Stimulated activated CD8-positive, alpha-beta memory T cell treated with anti-CD3 and anti-CD28 coated beads, Interleukin-12 subunit alpha, Interleukin-12 subunit beta, amount 100 ng/mL, for 1 hour (primary cell): ENCODE results near the gene SPARCL1.
"Not testable (repeated sequence)": the region's sequence is repeated elsewhere in the genome, so short reads cannot be mapped to it uniquely, and the experiment has no call there.

Source experiments
- DNase-seq: peaks from one replicate; pipeline ENCODE4 v3.0.0-alpha.2; 2020; ENCODE audit warnings: low read depth

Gene SPARCL1, protein sequence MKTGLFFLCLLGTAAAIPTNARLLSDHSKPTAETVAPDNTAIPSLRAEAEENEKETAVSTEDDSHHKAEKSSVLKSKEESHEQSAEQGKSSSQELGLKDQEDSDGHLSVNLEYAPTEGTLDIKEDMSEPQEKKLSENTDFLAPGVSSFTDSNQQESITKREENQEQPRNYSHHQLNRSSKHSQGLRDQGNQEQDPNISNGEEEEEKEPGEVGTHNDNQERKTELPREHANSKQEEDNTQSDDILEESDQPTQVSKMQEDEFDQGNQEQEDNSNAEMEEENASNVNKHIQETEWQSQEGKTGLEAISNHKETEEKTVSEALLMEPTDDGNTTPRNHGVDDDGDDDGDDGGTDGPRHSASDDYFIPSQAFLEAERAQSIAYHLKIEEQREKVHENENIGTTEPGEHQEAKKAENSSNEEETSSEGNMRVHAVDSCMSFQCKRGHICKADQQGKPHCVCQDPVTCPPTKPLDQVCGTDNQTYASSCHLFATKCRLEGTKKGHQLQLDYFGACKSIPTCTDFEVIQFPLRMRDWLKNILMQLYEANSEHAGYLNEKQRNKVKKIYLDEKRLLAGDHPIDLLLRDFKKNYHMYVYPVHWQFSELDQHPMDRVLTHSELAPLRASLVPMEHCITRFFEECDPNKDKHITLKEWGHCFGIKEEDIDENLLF

DNA sequence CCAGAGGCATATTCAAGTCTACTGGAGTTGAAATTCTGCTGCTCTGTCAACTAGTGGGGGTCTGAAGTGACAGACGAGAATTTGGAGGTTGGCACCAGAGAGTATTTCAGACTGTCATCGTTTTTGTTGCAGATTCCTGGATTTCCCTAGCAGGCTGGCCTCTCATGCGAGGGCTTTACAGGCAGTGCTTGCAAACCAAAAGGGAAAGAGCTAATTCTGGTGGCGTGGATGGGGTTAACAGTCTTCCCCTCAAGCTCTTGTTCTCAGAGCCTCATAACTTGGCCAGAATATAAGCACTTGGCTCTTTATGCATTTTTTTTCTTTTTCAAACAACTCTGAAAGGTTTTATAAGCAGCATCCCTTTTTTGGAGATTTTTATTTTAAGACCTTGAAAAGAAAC is at the start of gene SPARCL1:
Gene SPARCL1, minus strand, starts transcription at position 190 of the 400 bp plus-strand sequence. CDS start 29,802 bp downstream, outside the sequence.
- no peak for DNase-seq

DNA sequence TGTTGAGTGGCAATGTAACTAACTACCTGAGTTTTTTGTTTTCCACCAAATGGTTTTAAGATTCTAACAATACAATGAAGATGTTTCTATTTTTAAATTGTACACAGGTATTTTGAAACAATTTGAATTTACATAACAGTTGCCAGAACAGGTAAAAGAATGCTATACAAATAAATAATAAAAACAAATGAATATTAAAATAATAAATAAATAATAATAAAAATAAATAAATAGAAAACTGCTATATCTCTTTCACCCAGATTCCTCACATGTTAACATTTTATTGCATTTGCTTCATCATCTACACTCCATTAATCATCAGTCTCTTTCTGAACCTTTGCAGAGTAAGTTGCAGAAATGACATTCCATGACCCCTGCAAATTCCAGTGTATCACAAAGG is 46.8 kb upstream of the SPARCL1 start:
- no peak for DNase-seq

DNA sequence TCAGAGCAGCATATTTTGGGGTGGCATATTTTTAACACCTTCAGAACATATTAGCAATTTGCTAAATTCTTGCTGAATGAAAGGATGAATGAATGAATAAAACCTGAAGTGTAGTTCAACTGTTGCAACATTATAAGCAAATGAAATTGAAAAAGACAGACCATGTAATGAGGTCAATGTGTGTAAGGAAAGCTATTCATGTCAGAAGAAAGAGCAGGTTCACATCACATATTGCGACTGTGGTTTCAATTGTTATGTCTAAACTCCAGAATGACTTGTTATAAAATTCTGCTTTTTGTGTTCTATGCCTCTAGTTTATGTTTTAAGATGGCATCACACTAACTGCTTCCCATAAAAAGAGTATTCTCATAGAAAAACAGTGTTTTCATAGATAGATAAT is 46.2 kb upstream of the SPARCL1 start:
- no peak for DNase-seq

DNA sequence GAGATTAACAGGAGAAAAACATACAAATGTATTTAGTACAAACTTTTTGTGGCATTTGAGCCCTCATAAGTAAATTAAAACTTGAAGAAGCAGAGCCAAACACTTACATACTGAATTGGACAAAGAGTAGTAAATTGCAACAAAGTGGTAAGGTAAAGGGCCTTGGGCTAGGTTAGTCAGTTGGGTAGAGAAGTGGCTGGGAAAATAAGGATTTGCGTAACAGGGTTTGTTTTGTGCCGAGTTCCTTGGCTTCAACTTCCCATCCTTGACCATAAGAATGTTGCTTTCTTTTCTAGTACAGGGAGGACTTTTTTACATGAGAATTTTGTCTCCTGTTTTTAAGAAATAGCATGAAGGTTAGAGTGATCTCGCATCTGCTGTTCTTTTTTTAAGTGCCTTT is 45.8 kb upstream of the SPARCL1 start:
- DNase-seq = no peak

DNA sequence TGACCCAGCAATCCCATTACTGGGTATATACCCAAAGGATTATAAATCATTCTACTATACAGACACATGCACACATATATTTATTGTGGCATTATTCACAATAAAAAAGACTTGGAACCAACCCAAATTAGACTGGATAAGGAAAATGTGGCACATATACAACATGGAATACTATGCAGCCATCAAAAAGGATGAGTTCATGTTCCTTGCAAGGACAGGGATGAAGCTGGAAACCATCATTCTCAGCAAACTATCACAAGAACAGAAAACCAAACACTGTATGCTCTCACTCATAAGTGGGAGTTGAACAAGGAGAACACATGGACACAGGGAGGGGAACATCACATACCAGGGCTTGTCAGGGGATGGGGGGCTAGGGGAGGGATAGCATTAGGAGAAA is 45.2 kb upstream of the SPARCL1 start:
- DNase-seq = not testable (repeated sequence)

DNA sequence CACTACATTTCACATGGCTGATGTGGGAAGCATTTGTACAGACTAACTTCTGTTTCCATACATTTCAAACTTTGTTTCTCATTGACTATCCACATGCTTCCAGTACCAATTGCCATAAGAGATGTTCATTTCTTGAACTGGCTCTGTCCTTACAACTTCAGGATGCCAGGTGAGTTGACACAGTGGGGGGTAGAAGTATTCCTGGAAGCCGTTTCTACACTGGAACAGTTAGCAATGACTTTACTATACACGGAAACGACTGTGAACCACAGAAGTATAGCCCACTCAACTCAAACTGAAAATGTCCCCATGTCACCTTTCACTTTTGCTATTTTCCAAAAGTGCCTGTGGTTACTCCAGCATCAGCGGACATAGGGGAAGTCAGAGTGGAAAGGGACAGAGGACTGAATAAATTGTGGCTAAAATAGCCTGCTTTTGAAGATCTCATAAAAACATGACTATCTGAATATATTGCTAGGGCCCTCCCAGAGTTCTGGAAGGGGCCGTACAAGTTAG is 41.2 kb upstream of the SPARCL1 start:
- DNase-seq = no peak

DNA sequence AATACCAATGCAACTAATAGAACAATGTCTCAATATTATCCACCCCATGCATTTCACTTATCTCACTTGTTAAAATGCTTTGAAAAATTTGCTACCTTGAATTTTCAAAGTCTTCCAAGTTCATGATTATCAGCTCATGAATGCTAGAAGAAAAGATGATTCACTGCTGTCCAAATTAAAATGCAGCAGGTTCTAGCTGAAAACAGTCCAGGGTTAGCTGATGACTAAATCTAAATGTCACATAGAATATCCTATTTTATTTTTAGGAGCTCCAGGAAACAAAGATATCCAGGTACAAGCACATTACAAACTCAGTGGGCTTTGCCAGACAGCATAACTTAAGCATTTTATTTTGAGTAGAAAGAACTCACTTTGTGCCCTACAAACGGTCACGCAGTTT is 38.0 kb upstream of the SPARCL1 start:
- DNase-seq = no peak

DNA sequence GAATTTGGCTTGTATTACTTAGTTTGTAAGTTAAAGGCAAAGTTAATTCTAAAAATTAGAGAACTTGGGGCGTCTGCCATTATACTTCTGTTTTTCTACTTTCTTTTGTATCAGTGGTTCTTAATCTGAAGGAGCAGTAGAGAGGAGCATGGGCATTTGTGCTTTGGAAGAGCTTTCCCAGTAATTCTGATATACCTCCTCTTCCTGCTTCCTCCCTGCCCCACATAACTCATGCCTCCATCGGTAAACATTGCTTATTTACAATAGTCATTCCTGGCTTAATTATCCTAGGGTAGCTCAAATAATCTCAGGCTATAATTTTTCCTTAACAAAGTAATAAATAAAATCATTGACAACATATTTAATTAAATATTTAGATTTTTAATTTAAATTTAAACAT is 37.1 kb upstream of the SPARCL1 start:
- no peak for DNase-seq

DNA sequence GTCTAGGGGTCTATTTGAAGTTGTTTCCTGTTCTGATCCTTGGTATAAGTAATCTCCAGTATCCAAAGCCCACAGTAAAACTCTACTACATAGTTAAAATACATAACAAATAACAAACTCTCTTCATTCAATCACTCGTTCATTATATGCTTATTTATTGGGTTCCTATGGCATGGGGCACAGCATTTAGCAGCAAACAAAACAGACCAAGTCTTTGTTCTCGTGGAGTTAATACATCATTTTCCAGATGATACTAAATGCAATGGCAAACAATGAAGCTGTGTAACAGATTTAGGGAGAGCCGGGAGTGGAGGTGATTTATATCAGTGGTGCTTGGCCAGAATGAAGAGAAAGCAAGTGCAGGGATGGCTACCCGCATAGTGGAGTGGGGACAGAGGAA is 36.6 kb upstream of the SPARCL1 start:
- DNase-seq = no peak

DNA sequence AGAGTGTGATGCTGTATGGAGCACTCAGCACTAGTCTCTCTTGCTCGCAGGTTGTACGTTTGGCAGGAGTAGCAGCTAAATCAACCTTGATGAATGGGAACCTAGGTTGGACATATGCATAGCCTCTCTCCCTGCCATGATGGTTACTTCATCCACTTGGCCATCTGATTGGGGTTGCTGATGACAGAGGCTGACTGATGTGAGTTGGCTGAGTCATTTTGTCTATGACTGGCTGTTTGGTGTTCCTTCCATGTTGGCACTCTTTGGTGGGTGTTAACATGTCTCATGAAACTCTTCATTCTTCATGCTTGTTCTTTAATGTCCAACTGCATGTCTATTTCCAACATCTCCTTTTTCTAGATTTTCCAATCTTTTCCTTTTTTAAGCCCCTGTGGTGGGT is 31.6 kb upstream of the SPARCL1 start:
- no peak for DNase-seq

DNA sequence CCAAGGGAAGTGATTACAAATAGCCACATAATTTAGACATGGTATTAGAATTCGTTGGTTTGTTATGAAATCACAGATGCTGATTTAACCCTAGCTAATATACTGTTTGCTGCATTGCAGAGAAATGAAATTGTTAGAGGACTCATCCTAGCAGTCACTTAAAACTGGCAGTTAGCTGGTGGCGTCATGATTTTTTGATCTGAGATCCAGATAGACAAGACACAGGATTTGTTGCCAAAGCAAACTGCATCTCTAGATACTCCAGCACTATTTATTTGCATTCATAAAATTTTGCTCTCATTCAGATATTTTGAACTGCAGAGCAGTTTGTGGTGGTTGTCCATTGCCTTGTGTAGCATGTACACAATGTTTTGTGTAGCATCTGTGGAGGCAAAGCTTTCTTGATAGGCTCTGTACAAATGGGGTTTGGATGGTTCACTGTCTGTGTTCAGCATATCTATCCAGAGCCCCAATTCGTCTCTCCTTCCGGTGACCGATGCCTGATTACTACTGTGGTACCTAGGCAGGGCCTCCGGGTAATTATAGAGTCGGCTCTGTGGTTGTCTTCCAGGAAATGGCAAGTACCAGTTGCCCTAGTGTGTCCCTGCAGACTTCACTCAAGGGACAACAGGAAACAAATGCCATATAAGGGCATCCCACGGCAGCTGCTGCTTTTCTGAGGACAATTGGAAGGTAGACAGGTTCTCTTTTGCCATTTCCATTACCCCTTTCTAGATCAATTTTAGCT is 30.1 kb upstream of the SPARCL1 start:
- DNase-seq = peak; percentile 8

DNA sequence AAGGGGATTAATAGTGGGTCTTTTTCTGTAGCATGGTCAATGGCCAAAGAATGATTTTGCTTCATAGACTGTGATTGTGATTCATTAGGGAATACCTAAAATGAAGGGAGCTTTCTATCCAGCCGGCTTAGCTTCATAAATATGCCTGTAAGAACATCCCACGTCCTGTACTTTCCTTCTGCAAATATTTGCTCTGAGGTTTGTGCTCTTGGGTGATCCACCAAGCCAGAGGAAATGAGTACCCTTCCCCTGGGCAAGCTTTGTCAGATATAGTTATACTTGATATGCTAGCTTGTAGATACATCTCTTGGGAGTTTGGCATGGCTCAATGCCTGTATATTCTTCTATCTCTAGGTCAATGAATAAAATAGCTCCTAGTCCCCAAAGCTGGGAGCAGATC is 28.2 kb upstream of the SPARCL1 start:
- no peak for DNase-seq

DNA sequence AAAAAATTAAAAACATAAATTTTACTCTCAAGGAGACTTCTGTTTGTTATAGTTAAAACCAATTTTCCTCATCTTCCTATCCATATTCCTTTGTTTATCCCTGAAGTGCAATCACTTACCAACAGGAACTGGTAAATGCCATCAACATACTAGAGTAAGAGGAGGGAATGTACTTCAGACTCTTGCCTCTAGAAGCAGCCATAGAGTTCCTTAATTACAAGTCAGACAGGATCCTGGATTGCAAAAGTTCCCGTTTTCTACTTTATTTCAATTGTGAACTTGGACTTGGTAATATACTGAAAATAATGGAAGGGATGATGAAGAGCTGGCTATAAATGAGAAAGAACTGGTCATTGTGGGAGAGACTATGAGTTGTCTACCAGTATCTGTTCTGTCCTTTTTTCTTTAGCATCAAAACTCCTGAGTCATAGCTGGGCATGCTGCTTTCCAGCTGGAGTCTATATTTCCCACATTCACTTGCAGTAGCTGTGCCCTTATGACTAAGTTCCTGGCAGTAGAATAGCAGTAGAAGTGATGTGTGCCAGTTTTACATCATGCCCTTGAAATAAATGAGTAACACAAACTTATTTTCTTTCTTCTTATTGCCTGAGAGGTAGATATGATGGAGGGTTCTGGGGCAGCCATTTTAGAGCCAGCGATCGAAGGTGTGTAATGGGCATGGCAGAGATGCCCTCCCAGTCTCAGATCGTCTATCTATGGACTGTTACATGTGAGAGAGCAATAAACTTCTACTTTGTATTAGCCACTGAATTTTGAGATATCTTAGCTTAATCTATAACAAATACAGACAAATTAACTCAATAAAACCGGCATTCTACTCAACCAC is 26.8 kb upstream of the SPARCL1 start:
- no peak for DNase-seq

DNA sequence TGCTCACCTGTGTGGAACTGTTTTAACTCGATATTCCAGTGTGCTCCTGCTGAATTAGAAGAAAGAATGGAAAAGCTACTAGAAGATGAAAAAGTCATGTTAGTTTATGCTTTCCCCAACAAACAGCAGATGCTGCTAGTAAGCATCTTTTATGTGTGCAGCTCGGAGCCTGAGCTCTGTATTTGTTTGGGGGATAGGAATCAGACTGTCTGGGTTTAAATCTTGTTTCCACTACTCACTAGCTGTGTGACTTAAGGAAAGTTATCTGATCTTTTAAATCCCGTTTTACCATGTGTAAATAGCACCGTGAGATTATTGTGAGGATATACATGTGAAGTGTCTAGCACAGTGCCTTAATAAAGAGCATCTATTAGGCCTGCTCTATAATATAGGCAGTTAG is 24.0 kb upstream of the SPARCL1 start:
- DNase-seq = no peak

DNA sequence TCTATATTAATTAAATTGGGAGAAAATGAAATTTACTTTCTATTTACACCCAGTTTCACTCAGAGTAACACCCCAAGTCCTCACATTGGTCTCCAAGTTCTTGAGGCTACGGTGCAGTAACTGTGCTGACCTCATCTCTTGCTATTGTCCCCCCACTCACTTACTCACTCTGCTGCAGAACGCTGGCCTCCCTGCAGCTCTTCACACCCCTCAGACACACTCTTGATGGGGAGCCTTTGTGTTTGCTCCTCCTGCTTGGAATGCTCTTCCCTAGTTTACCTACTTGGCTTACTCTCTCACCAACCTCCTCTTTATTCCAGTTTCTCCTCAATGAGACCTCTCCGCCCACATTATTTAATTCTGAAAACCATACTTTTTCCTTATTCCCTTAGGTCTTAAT is 22.2 kb upstream of the SPARCL1 start:
- no peak for DNase-seq

DNA sequence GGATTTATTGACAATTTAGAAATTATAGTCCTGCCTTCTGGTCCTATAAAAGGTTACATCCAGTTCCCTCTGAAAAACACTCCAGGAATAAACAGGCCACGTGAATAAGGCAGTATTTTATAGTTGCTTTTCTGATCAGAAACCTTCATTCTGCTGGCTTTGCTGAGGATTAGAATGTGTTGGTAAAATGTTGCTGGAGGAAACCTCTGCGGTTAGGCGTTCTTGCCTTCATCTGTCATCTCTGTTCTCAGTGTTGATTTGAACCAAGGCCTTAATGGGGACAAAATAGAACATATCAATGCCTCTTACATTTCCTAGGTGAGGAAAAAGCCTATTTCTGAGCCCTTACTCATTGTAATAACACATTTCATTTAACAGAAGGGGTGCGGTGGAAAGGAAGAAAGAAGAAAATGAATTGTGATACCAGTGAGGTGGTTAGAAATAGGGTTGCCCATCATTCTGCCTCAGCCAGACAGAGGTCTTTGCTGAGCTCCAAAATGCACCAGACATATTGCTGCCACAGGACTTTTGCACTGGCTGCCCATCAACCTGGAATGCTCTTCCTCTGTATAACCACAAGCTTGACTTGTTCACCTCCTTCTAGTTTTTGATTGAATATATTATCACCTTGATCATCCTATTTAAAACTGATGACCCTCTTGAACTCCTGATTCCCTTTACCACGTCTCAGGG is 18.0 kb upstream of the SPARCL1 start:
- no peak for DNase-seq

DNA sequence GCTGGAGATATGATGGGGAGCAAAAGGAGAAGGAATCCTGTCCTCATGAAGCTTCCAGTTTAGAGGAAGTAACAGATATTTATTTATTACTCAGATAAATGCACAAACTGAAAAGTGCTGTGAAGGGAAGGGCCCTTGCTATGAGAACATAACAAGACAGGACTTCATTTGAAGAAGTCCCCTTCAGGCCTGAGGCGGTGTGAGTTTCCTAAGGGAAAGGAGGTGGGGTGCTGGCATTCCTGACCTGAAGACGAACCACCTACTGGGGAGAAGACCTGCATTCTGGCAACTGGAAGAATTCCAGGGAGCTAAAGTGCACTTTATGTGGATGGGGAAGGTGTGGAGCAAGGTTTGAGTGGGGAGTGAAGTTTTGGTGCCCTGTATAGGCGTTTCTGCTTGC is 15.9 kb upstream of the SPARCL1 start:
- no peak for DNase-seq

DNA sequence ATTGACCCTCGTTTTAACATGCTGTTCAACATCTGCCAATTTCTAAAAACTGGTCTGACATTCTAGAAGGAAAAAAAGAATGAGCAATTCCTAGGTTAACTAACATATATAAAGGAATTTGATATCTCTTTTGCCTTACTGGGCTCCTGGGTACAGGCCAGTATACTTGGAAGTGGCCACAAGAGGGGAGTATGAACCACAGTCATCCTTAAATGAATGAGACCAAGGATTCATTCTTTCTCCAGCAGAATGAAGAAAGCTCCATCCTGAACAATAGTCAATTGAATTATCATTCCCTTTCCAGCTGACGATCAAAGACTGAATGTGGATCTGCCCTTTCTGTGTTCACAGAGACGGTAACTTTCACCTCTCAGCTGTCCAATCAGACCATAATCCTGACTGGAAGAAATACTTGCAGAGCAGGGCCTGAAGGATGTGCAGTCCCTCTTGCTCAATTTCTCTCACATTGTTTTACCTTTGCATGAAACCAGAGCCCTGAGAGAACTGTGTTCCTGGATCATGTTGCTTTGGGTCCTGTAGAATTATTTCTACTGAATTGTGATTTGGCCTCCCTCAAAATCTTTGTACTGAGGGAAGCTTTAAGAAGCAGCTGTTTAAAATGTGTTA is 14.8 kb upstream of the SPARCL1 start:
- no peak for DNase-seq

DNA sequence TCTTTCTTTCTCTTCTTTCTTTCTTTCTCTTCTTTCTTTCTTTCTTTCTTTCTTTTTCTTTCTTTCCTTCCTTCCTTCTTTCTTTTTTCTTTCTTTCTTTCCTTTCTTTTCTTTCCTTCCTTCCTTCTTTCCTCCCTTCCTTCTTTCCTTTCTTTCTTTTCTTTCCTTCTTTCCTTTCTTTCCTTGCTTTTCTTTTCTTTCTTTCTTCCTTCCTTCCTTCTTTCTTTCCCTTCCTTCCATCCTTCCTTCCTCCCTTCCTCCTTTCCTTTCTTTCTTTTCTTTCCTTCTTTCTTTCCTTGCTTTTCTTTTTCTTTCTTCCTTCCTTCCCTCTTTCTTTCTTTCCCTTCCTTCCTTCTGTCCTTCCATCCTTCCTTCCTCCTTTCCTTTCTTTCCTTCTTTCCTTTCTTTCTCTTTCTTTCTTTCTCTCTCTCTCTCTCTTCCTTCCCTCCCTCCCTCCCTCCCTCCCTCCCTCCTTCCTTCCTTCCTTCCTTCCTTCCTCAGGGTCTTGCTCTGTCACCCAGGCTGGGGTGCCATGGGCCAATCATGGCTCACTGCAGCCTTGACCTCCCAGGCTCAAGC is 13.6 kb upstream of the SPARCL1 start:
- no peak for DNase-seq

DNA sequence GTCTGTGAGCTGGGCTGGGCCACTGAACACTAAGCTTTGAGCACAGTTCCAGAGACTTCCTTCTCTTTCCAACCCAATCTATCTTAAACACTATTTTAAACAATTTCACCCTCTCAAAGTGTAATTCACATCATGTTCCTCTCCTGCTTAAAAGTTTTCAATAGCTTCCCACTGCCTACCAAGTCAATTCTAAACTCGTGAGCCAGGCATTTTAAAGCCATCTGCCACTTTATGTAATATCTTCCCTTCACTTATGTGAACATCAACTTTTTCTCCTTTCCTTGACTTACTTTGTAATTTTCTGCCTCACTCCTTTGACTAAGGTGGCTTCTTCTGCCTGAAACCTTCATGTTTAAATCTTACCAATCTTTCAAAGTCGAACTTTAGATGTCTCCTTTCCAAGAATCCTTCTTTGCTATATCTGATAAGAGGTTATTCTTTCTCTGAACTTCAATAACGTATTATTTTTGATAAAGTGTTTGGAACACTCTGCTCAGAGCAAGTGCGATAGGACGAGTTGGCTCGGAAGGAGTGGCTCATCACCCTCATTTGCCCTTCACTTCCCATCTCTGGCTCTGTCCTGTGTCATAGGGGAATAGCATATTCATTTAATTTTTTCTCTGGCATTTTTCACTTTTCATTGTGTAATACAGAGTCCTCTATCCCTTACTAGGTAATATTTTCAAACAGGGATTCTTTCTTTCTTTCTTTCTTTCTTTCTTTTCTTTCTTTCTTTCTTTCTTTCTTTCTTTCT is 13.0 kb upstream of the SPARCL1 start:
- no peak for DNase-seq
